ENCODE measurements around the gene MICU1. TPM values are rescaled to one million over a fixed set of nuclear protein-coding genes. Genes with fewer than 3 reads are reported as not detected.
"Not testable (repeated sequence)": the region's sequence is repeated elsewhere in the genome, so short reads cannot be mapped to it uniquely, and the experiment has no call there.

MICU1 gene
- total RNA-seq, 1 experiment from 2014 or later = 50.6 TPM

DNA sequence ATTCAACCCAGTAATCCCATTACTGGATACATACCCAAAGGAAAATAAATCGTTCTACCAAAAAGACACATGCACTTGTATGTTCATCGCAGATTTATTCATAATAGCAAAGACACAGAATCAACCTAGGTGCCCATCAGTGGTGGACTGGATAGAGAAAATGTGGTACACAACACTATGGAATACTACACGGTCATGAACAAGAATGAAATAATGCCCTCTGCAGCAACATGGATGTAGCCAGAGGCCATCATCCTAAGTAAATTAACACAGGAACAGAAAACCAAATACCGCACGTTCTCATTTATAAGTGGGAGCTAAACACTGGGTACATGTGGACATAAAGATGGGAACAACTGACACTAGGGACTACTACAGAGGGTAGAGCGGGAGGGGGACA, 120.4 kb downstream of the MICU1 start:
- DNase-seq (ENCODE audit: low read depth) = no peak

DNA sequence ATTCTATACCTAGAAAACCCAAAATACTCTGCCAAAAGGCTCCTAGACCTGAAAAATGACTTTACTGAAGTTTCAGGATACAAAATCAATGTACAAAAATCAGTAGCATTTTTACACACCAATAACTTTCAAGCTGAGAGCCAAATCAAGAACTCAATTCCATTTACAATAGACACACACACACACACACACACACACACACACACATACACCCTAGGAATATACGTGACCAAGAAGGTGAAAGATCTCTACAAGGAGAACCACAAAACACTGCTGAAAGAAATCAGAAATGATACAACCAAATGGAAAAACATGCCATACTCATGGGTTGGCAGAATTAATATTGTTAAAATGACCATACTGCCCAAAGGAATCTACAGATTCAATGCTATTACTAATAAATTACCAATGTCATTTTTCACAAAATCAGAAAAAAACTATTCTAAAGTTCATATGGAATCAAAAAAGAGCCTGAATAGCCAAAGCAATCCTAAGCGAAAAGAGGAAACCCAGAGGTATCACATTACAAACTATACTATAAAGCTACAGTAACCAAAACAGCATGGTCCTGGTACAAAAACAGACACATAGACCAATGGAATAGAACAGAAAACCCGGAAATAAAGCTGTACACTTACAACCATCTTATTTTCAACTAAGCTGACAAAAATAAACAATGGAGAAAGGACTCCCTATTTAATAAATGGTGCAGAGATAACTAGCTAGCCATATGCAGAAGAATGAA, 122.0 kb downstream of the MICU1 start:
- DNase-seq (ENCODE audit: low read depth) = no peak

DNA sequence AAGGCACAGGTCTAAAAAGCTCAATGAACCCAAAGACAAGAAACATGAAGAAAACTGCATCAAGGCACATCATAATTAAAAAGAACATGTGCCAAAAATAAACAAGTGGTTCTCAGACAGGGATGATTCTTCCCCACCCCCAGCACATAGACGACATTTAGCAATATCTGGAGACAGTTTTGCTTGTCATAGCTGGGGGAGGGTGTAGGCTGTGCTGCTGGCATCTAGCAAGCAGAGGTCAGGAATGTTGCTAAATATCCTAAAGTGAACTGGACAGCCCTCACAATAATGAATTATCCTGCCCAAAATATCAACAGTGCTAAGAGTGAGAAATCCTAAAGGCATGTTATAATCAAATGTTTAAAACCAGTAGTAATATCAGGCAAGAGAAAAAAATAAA, 122.6 kb downstream of the MICU1 start:
- peak; percentile 5 for DNase-seq (ENCODE audit: low read depth)

DNA sequence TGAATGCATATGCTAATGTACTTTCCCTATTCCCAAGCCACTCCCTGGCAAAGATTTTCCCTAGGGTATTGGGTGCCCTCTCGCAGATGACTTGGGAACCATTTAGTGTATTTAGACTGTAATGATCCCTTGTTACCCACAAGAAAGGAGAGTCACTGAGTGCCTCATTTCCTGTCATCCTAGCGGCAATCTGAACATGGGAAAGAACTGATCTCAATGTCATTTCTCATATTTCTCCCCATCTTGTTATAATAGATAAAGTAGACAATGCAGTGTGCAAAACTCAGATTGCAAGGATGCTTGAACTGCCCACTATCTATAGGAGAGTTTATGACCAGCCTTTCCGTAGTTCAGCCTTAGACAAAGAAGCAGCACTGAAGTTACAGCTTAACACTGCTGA, 123.3 kb downstream of the MICU1 start:
- peak; percentile 20 for DNase-seq (ENCODE audit: low read depth)

DNA sequence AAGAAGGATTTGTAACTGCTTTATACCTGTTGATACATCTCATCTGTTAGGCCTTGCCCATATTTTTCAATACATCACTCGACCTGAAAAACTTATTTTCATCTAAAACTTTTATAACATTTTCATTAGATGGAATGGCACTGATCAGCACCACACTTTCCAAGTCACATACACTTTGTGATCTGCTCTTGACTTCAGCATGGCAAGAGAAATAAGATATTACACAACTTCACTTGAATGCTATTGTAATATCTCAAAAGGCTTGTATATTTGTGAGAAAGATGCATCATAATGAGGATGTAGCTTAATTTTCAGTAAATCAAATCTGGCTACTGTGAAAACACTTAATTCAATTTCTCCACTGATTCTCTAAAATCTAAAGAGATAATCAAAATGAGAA, 126.2 kb downstream of the MICU1 start:
- DNase-seq (ENCODE audit: low read depth) = no peak

DNA sequence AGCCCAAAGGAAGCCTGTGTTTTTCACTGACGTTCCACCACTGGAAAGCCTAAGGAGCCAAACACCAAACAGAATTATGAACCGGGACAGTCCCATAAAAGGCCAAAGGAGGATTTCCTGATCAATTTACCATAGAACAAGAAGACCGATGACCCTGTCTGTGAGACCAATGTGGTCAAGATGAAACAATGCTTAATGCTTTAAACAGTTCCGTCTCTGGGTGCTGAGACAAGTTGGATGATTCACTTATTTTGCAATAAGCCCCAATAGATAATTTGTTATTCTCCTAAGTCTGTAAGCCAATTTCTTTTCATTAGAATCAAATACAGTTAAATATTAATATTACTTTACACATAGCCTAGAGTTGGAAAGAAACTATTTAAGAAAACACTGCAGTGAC, 134.9 kb downstream of the MICU1 start:
- no peak for DNase-seq (ENCODE audit: low read depth)

DNA sequence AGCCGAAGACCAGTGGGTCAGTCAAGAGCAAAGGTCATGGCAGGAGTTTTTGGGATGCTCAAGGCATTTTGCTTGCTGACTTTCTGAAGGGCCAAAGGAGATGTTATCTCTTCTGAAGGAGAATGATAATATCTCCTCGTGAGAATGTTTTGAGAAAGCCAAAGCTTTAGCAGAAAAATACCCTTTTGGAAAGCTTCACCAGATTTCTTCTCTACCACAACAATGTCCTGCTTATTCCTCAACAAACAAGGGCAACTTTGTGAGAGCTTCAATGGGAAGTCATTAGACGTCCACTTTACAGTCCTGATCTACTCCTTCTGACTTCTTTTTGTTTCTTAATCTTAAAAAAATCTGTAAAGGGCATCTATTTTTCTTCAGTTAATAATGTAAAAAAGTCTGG, 138.4 kb downstream of the MICU1 start:
- DNase-seq (ENCODE audit: low read depth) = peak; percentile 5

DNA sequence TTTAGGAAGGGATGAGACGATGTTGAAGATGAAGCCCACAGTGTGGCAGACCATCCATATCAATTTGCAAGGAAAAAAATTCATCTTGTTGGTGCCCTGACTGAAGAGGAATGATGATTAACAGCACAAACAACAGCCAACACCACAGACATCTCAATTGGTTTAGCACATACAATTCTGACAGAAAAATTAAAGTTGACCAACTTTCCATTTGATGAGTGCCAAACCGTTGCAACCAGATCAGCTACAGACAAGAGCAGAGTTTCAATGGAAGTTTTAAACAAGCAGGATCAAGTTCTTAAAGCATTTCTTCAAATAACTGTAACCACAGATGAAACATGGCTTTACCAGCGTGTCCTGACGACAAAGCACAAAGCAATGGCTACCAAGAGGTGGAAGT, 138.8 kb downstream of the MICU1 start:
- no peak for DNase-seq (ENCODE audit: low read depth)

DNA sequence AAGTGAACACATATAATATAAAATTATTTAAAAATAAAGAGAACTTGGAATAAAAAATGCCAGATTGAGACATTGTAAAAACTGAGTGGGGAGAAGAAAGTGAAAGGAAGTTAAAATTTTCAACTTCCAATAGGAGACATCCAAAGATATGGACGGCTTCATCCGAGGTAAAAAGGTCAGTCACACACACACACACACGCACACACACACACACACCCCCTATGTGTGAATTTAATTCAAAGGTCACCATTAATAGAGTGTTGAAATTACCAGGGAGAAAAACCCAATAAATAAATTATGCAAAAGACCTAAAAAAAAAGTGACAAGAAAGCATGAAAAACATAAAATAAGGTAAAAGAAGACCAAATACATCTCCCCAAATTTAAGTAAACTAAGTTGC, 140.2 kb downstream of the MICU1 start:
- no peak for DNase-seq (ENCODE audit: low read depth)

DNA sequence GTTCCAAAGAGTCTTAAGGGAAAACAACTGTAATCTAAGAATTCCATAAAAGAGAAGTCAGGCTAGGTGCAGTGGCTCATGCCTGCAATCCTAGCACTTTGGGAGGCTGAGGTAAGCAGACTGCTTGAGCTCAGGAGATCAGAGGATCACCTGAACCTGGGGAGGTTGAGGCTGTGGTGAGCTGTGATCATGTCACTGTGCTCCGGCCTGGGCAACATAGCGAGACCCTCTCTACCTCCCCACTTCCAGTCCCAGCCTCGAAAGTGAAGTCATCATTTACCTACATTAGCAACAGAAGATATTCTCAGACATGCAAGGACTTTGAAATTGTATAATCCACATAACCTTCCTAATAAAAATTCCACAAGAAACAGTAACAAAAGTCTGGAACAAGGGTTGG, 141.4 kb downstream of the MICU1 start:
- DNase-seq (ENCODE audit: low read depth) = no peak

DNA sequence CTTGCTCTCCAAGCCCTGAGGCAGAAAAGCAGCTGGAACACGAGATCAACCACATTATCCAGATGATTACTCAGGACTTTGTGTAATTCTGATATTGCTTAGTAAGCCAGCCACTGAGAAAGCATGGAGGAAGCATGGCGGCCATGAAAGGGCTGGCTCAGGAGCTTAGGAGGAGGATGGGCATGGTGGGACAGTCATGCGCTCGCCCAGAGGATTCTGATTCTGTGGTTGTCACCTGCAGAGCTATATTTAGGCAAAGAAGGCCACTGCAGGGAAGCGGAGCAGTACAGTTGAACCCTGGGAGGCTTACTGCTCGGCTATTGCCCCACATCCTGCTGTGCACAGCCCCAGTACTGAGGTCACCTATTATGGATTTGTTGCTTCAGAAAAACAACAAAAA, 142.4 kb downstream of the MICU1 start:
- DNase-seq (ENCODE audit: low read depth) = peak; percentile 71

DNA sequence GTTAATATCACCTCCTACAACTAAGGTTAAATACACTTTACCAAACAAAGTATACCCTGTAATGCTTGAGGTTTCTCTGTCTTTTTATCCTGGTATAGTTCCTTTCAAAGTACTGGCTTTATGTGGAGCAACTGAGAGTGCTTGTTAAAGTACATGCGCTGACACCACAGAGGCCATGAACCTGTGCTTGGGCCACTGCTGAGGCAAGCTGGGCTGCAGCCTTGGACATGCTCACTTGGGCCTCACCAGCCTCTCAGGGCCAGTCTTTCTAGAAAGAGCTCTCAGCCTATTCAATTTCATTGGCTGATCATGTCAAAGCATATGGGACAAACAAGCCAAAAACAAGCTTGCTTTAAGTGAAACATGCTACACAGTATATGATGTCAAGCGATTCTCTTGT, 145.0 kb downstream of the MICU1 start:
- no peak for DNase-seq (ENCODE audit: low read depth)

DNA sequence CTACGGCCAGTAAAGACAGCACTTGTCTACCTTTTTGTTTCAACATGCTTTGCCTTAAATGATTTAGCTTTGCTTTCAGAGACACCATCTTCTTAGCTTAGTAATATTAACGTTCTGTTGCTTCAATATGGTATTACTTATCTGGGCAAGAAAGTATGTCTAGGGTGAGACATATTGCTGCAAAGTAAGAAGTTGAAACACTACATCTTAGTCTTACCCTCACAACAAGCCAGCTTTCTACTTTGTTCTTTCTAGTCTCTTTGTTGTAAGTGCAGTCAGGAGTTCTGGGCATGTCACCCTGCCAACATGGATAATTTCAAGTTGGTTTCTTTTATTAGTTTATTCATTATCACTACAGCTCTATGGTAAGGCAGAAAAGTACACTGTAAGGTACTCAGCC, 148.4 kb downstream of the MICU1 start:
- no peak for DNase-seq (ENCODE audit: low read depth)

DNA sequence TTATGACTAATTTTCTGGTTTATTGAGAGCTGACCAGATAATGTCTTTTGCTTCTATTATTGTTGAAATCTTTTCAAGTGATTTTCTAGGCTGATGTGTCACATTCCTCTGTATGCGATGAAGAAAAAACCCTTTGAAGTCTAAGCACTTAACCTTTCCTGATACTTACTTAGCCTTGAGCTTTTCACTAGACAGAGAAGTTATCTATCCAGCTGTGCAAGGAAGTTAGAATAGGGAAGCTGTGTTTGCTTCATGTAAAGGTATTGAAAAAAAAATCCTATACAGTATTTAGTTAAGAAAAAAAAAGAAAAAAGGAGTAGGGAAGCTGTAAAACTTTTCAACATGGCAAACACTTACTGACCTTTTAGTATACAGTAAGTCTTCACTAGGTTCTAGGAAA, 153.6 kb downstream of the MICU1 start:
- DNase-seq (ENCODE audit: low read depth) = no peak

DNA sequence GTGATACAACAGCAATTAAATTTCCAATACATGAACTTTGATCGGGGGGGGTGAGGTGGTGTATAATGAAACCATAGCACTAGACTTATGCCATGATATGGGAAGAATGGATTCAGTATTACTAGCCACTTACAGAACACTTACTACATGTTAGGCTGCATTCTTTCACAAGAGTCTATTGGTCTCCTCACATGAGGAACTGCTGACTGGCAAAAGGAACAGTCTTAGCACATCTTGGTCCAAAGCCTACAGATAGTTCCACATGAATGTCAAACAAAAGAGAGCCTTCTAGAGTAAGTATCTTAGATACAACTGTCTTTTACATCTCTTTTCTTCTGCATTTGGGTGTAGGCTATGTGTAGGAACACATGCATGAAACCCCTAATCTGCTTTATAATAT, 155.2 kb downstream of the MICU1 start:
- DNase-seq (ENCODE audit: low read depth) = no peak

DNA sequence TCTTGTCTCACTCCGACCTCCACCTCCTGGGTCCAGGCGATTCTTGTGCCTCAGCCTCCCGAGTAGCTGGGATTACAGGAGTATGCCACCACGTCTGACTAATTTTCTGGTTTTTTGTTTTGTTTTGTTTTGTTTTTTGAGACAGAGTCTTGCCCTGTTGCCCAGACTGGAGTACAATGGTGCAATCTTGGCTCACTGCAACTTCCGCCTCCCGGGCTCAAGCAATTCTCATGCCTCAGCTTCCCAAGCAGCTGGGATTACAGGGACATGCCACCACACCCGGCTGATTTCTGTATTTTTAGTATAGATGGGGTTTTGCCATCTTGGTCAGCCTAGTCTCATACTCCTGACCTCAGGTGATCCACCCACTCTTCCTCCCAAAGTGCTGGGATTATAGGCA, 158.8 kb downstream of the MICU1 start:
- DNase-seq (ENCODE audit: low read depth) = not testable (repeated sequence)

DNA sequence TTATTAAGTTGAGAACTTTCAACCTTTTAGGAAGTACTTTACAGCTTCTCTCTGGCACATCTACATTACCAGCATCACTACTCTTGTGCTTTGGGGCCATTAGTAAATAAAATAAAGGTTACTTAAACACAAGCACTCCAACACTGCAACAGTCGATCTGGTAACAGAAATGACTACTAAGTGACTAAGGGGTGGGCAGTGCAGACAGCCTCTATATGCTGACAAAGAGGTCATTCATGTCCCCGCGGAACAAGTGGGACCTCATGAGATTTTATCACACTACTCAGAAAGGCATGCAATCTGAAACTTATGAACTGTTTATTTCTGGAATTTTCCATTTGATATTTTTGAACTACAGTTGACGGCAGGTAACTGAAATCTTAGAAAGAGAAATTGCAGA, 159.9 kb downstream of the MICU1 start:
- DNase-seq (ENCODE audit: low read depth) = peak; percentile 35

DNA sequence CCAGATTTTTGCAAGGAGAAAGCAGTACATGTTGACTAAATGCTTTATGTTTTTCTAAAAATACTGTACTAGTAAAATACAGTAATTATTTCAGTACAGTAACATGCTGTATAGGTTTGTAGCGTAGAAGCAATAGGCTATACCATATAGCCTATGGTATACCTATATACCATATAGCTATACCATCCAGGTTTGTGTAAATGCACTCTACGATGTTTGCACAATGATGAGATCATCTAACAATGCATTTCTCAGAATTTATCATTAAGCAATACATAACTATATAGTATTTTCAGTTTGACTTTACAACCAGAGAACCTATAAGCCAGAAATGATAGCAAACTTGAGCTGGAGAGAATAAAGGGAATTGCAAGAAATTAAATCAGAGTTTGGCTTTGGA, 161.4 kb downstream of the MICU1 start:
- DNase-seq (ENCODE audit: low read depth) = no peak

DNA sequence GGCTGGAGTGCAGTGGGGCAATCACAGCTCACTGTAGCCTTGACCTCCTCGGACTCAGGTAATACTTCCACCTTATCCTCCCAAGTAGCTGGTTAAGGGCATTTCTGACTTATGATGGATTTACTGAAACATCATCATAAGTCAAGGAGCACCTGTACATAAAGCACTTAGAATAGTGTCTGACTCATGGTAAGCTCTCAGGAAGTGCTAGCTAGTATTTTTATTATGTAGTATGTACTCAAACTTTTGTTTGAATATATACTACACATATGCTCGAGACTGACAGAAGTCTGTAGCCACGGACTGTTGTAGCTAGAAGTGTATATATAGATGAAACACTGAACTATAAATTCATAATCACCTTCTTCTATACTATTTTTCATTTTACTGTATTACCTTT, 163.6 kb downstream of the MICU1 start:
- DNase-seq (ENCODE audit: low read depth) = no peak

DNA sequence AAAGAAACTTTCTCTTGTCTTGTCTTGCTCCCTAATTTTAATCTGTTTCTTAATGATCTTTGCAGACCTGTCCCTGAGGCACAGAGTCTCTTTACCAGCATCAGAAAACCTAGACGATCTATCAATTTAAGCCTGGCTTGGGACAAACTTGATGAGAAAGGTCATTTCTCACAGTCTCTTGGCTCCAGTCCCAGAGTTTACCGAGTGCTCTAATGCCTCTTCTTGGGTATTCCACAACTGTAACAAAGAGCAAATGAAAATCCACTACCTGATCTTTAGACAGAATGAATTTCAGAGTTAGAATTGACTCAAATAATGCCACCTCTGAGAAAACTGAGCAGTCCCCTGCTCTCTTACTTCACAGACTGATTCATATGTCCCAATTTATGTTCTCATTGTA, 164.8 kb downstream of the MICU1 start:
- no peak for DNase-seq (ENCODE audit: low read depth)

DNA sequence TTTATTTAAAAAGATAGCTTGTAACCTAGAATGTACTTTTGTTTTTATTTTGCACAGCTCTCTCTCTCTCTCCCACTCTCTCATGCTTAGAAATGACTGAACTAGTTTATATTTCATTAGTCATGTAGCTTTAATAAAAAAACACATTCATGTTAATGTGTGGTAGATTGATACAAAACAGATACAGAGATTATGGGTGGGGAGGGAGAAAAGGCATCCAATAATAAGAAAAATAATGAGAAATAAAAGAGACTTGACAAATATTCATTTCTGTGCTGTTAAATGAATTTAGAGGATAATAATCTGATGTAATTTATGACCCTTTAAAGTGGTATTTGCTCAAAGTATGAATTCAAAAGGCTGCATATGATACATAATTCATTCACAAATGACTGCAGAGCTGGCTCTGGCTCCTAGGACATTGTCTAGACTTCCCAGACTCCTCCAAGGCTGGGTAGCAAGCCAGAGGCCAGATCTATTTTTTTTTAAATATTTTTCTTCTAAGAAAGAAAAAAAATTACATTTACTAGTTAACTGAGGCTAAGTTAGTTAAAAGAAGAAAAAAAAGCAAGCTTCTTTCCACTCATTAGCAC, 165.5 kb downstream of the MICU1 start:
- DNase-seq (ENCODE audit: low read depth) = no peak

DNA sequence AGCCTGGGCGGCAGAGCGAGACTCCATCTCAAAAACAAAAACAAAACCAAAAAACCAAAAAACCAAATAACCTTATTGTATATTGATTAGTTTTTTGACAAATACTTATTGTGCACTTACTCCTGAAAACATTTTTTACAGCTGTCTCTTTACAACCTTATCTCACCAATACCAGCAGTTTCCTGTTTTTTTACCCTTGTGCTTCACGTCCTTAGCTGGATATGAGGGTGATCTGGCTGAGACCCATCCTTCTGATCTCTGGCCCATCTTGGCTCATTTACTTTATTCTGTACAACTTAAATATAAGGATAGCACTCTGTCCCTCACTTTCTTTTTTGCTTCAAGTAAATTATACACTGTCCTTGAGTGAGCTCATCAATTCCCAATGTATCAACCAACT, 166.6 kb downstream of the MICU1 start:
- DNase-seq (ENCODE audit: low read depth) = no peak

DNA sequence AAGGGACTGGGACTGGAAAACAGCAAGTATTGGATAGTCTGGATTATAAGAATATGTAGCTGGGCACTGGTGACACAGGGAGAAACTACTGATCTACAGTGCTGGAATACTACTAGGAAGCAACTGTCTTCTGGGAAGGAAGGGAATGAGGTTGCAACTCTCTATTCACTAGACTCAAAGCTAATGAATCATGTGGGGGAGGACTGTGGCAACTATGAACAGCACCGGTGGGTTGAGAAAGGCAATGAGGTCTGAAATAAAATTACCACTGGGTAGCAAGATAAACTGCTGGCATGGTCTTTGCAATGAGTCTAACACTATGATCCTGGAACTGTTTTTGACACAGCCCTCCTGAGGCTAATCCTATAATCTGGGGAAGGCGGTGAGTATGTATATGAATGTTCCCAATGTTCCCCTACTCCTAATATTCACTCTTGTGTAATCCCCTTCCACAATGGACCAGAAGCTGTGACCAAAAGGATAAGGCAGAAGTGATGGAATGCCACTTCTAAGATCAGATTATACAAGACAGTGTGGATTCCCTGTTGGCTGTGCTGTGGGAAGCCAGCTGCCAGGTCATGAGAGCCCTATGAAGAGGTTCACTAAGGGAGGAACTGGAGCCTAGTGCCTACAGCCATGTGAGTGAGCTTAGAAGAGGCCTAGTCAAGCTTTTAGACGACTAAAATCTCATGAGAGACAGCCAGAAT, 169.8 kb downstream of the MICU1 start:
- no peak for DNase-seq (ENCODE audit: low read depth)
